ENCODE data around the gene PLEKHA3.

Gene PLEKHA3

DNA sequence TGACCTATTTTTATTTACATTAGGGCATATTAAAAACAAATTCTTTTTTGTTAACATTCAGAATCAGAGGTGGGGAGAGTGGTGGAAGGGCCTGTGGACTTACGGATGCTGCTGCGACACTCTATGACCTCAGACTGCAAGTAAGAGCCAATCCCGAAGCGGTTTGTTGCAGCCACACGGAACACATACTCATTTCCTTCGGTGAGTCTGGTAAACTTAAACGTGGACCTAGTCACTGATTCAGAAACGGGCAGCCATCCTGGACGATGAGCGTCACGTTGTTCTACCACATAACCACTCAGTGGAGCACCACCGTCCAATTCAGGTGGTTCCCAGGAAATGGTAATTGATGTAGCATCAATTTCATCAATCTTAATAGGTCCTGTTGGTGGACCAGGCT lies 61.9 kb downstream of the PLEKHA3 start:
- Histone ChIP-seq H3K79me1 (replicated peaks; ENCODE audit: low read length, poor library complexity, severe bottlenecking) (peaks cover 20% of the 10 kb centered on the region), H2BK5ac (ENCODE audit: low read depth, low read length, poor library complexity, severe bottlenecking) (no peak overlapping the region), H2AFZ (ENCODE audit: low read depth, low read length) (no peak overlapping the region), H3K4me1 (ENCODE audit: control insufficient read depth, insufficient read depth, low read depth, low read length) (peaks cover 3% of the 10 kb centered on the region), H3K23ac (ENCODE audit: low read length in 2 of 2) (no peak overlapping the region), H4K8ac (ENCODE audit: low read length) (no peak overlapping the region), H3K14ac (ENCODE audit: low read length in 2 of 2) (no peak overlapping the region), H2BK12ac (ENCODE audit: low read length in 2 of 2) (no peak overlapping the region), H3K18ac (ENCODE audit: low read depth in 1 of 2, low read length in 2 of 2) (no peak overlapping the region), H3K4ac (ENCODE audit: low read depth in 1 of 2, low read length in 2 of 2) (no peak overlapping the region), H2AK5ac (ENCODE audit: low read length, severe bottlenecking) (no peak overlapping the region), H3K9me3 (ENCODE audit: control insufficient read depth, low read length) (no peaks in the 10 kb centered on the region), H3K27me3 (ENCODE audit: control insufficient read depth in 1 of 2, insufficient read depth in 1 of 2, low read length in 2 of 2) (no peaks in the 10 kb centered on the region), H3K36me3 (ENCODE audit: control insufficient read depth in 1 of 2, insufficient read depth in 2 of 2, low read depth in 1 of 2, low read length in 2 of 2) (peaks cover 16 to 80% of the 10 kb centered on the region in 2 experiments), H2BK120ac (ENCODE audit: low read depth, low read length) (no peak overlapping the region), H3K4me2 (ENCODE audit: low read length, poor library complexity, severe bottlenecking) (no peak overlapping the region), H3K9ac (ENCODE audit: low read length) (no peak overlapping the region), H2BK15ac (ENCODE audit: low read depth, poor library complexity, severe bottlenecking) (no peak overlapping the region), H4K91ac (ENCODE audit: low read length) (no peak overlapping the region), H3K27ac (ENCODE audit: low read length, poor library complexity, severe bottlenecking) (no peak overlapping the region), H3K4me3 (ENCODE audit: insufficient read depth in 1 of 2, low read depth in 1 of 2, low read length in 2 of 2) (no peak overlapping the region)
- no peak for DNase-seq
- WGBS: 92% methylated on average over 11 of the region's 12 CpGs

DNA sequence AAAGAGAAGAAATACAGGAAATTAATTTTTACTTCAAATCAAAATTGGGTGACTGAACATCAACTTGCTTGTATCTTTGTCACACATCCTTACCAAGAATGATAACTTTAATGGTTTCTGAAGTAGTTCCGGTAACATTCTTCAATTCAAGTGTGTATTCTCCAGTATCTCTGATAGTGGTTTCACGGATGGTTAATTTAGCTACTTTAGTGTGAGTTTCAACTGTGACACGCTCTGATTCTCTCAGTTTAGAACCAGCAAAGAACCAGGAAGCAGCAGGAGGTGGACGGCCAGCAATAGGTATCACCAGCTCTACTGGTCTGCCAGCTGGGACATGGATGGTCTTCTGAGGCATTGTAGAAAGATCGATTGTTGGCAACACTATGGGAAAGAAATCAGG lies 62.3 kb downstream of the PLEKHA3 start:
- H2BK120ac ChIP-seq (ENCODE audit: low read depth, low read length): no peak overlapping the region
- H2AK5ac ChIP-seq (ENCODE audit: low read length, severe bottlenecking): no peak overlapping the region
- H3K18ac ChIP-seq (ENCODE audit: low read depth in 1 of 2, low read length in 2 of 2): no peak overlapping the region
- H2BK12ac ChIP-seq (ENCODE audit: low read length in 2 of 2): no peak overlapping the region
- H3K4me2 ChIP-seq (ENCODE audit: low read length, poor library complexity, severe bottlenecking): no peak overlapping the region
- no peak overlapping the region for H2BK15ac ChIP-seq (ENCODE audit: low read depth, poor library complexity, severe bottlenecking)
- H3K23ac ChIP-seq (ENCODE audit: low read length in 2 of 2): no peak overlapping the region
- peaks cover 16 to 77% of the 10 kb centered on the region in 2 experiments for H3K36me3 ChIP-seq (ENCODE audit: control insufficient read depth in 1 of 2, insufficient read depth in 2 of 2, low read depth in 1 of 2, low read length in 2 of 2)
- WGBS: 93% methylated on average over 5 of the region's 5 CpGs
- H3K27me3 ChIP-seq (ENCODE audit: control insufficient read depth in 1 of 2, insufficient read depth in 1 of 2, low read length in 2 of 2): no peaks in the 10 kb centered on the region
- peaks cover 3% of the 10 kb centered on the region for H3K4me1 ChIP-seq (ENCODE audit: control insufficient read depth, insufficient read depth, low read depth, low read length)
- H3K4ac ChIP-seq (ENCODE audit: low read depth in 1 of 2, low read length in 2 of 2): no peak overlapping the region
- H3K9me3 ChIP-seq (ENCODE audit: control insufficient read depth, low read length): no peaks in the 10 kb centered on the region
- H2AFZ ChIP-seq (ENCODE audit: low read depth, low read length): no peak overlapping the region
- H3K4me3 ChIP-seq (ENCODE audit: insufficient read depth in 1 of 2, low read depth in 1 of 2, low read length in 2 of 2): no peak overlapping the region
- no peak overlapping the region for H3K9ac ChIP-seq (ENCODE audit: low read length)
- DNase-seq: no peak
- H4K91ac ChIP-seq (ENCODE audit: low read length): no peak overlapping the region
- peaks cover 20% of the 10 kb centered on the region for H3K79me1 ChIP-seq (replicated peaks; ENCODE audit: low read length, poor library complexity, severe bottlenecking)
- H2BK5ac ChIP-seq (ENCODE audit: low read depth, low read length, poor library complexity, severe bottlenecking): no peak overlapping the region
- H3K14ac ChIP-seq (ENCODE audit: low read length in 2 of 2): no peak overlapping the region
- no peak overlapping the region for H3K27ac ChIP-seq (ENCODE audit: low read length, poor library complexity, severe bottlenecking)
- no peak overlapping the region for H4K8ac ChIP-seq (ENCODE audit: low read length)

DNA sequence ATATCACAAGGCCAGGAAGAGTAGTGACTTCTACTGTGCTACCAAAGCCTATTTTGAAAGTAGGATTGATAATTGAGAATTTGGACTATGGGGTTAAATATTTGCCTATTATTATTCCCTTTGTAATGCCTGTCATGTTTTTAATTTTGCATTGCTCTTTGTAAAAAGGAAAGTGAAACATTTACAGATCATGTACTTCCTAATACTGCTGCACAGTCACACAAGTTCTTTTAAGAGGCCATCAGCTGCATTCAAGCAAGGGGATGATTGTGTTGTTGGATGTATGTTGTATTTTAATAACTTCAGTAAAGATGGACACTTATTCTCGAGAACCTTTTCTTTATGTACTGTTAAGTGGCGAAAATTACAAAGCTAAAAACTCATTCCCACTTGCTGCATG lies 70.1 kb downstream of the PLEKHA3 start:
- H3K36me3 ChIP-seq (ENCODE audit: control insufficient read depth in 1 of 2, insufficient read depth in 2 of 2, low read depth in 1 of 2, low read length in 2 of 2): peaks cover 13 to 41% of the 10 kb centered on the region in 2 experiments
- H2BK15ac ChIP-seq (ENCODE audit: low read depth, poor library complexity, severe bottlenecking): no peak overlapping the region
- peaks cover 9% of the 10 kb centered on the region for H3K79me1 ChIP-seq (replicated peaks; ENCODE audit: low read length, poor library complexity, severe bottlenecking)
- H3K4ac ChIP-seq (ENCODE audit: low read depth in 1 of 2, low read length in 2 of 2): no peak overlapping the region
- H3K14ac ChIP-seq (ENCODE audit: low read length in 2 of 2): no peak overlapping the region
- H3K4me3 ChIP-seq (ENCODE audit: insufficient read depth in 1 of 2, low read depth in 1 of 2, low read length in 2 of 2): no peak overlapping the region
- no peak overlapping the region for H4K8ac ChIP-seq (ENCODE audit: low read length)
- no peak overlapping the region for H3K27ac ChIP-seq (ENCODE audit: low read length, poor library complexity, severe bottlenecking)
- no peak for DNase-seq
- no peaks in the 10 kb centered on the region for H3K27me3 ChIP-seq (ENCODE audit: control insufficient read depth in 1 of 2, insufficient read depth in 1 of 2, low read length in 2 of 2)
- H2AK5ac ChIP-seq (ENCODE audit: low read length, severe bottlenecking): no peak overlapping the region
- H3K18ac ChIP-seq (ENCODE audit: low read depth in 1 of 2, low read length in 2 of 2): no peak overlapping the region
- no peaks in the 10 kb centered on the region for H3K9me3 ChIP-seq (ENCODE audit: control insufficient read depth, low read length)
- H2BK12ac ChIP-seq (ENCODE audit: low read length in 2 of 2): no peak overlapping the region
- H4K91ac ChIP-seq (ENCODE audit: low read length): no peak overlapping the region
- no CpG with 5 or more reads among the region's 2 CpGs for WGBS
- H2BK120ac ChIP-seq (ENCODE audit: low read depth, low read length): no peak overlapping the region
- H3K9ac ChIP-seq (ENCODE audit: low read length): no peak overlapping the region
- H3K23ac ChIP-seq (ENCODE audit: low read length in 2 of 2): no peak overlapping the region
- H2BK5ac ChIP-seq (ENCODE audit: low read depth, low read length, poor library complexity, severe bottlenecking): no peak overlapping the region
- no peaks in the 10 kb centered on the region for H3K4me1 ChIP-seq (ENCODE audit: control insufficient read depth, insufficient read depth, low read depth, low read length)
- no peak overlapping the region for H3K4me2 ChIP-seq (ENCODE audit: low read length, poor library complexity, severe bottlenecking)
- no peak overlapping the region for H2AFZ ChIP-seq (ENCODE audit: low read depth, low read length)

DNA sequence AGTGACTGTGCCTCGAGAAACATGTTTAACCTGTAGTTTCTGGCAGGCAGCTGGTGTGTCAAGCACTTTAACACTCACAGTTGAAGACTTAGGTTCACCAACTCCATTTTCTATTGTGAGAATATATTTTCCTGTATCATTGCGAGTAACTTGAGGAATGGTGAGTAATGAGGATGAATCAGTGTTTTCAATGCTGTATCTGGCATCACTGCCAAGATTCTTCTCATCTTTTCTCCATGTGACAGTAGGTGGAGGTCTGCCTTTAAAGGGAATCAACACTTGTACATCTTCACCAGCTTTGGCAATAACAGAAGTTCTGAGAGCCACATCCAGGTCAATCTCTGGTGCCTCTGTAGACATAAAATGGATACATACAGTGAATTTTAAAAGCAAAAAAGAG lies 72.8 kb downstream of the PLEKHA3 start:
- Histone ChIP-seq H3K27me3 (ENCODE audit: control insufficient read depth in 1 of 2, insufficient read depth in 1 of 2, low read length in 2 of 2) (no peaks in the 10 kb centered on the region), H3K27ac (ENCODE audit: low read length, poor library complexity, severe bottlenecking) (no peak overlapping the region), H2AK5ac (ENCODE audit: low read length, severe bottlenecking) (no peak overlapping the region), H2BK12ac (ENCODE audit: low read length in 2 of 2) (no peak overlapping the region), H3K4me2 (ENCODE audit: low read length, poor library complexity, severe bottlenecking) (no peak overlapping the region), H3K23ac (ENCODE audit: low read length in 2 of 2) (no peak overlapping the region), H2AFZ (ENCODE audit: low read depth, low read length) (no peak overlapping the region), H3K79me1 (replicated peaks; ENCODE audit: low read length, poor library complexity, severe bottlenecking) (peaks cover 11% of the 10 kb centered on the region), H3K4ac (ENCODE audit: low read depth in 1 of 2, low read length in 2 of 2) (no peak overlapping the region), H4K91ac (ENCODE audit: low read length) (no peak overlapping the region), H3K18ac (ENCODE audit: low read depth in 1 of 2, low read length in 2 of 2) (no peak overlapping the region), H3K14ac (ENCODE audit: low read length in 2 of 2) (no peak overlapping the region), H3K9ac (ENCODE audit: low read length) (peak overlapping the region; percentile 11), H2BK120ac (ENCODE audit: low read depth, low read length) (no peak overlapping the region), H3K36me3 (ENCODE audit: control insufficient read depth in 1 of 2, insufficient read depth in 2 of 2, low read depth in 1 of 2, low read length in 2 of 2) (peaks cover 7 to 21% of the 10 kb centered on the region in 2 experiments), H3K4me3 (ENCODE audit: insufficient read depth in 1 of 2, low read depth in 1 of 2, low read length in 2 of 2) (no peak overlapping the region), H3K4me1 (ENCODE audit: control insufficient read depth, insufficient read depth, low read depth, low read length) (no peaks in the 10 kb centered on the region), H4K8ac (ENCODE audit: low read length) (no peak overlapping the region), H2BK5ac (ENCODE audit: low read depth, low read length, poor library complexity, severe bottlenecking) (no peak overlapping the region), H3K9me3 (ENCODE audit: control insufficient read depth, low read length) (no peaks in the 10 kb centered on the region), H2BK15ac (ENCODE audit: low read depth, poor library complexity, severe bottlenecking) (no peak overlapping the region)
- peak; percentile 8 for DNase-seq
- 65% methylated on average over 2 of the region's 2 CpGs for WGBS
